SK-N-SH (cell line): ENCODE data around the gene PEG3. TPM values are rescaled to one million over a fixed set of nuclear protein-coding genes. Genes with fewer than 3 reads are reported as not detected.

Experiments used
- CTCF ChIA-PET: fragments of 300-600, 350-600 bp; formaldehyde crosslinking; extraction: SDS; loops from one replicate; lab custom pipeline; 2021; lab: Yijun Ruan, JAX
- POLR2A ChIA-PET: fragments of 350-600 bp; sonication (Branson Sonifier 250); formaldehyde crosslinking; extraction: SDS; loops from one replicate; lab custom pipeline; 2020; ENCODE audit warnings: antibody characterized with exemption, inconsistent platforms; lab: Yijun Ruan, JAX
- DNase-seq: peaks from one replicate; pipeline ENCODE4 v3.0.0; 2012
- H2AFZ ChIP-seq: fragments of 200-600 bp; sonication (generic); 2 replicates; pipeline ENCODE4 v1.8.1; 2016; ENCODE audit warnings: antibody characterized with exemption, mild to moderate bottlenecking, low read depth
- H3F3A ChIP-seq: fragments of 200-600 bp; sonication (generic); replicated peaks from 2 replicates; pipeline ENCODE3; 2016; ENCODE audit warnings: antibody characterized with exemption, mild to moderate bottlenecking; ENCODE audit not compliant: insufficient read depth
- H3K27ac ChIP-seq, 2 experiments: fragments of 200-500 bp in 1 of 2; fragments of 200-600 bp in 1 of 2; sonication (Bioruptor generic) in 1 of 2; sonication (generic), shearing (Covaris generic) in 1 of 2; 2 replicates each; pipeline versions ENCODE4 v1.5.1 to v1.6.1; 2014 to 2016; ENCODE audit warnings: low read depth in 2 of 2, inconsistent platforms in 1 of 2, low read length in 1 of 2, mild to moderate bottlenecking in 1 of 2, mixed read lengths in 1 of 2
- H3K27me3 ChIP-seq: fragments of 200-600 bp; sonication (generic), shearing (Covaris generic); 2 replicates; pipeline ENCODE4 v1.6.1; 2016; ENCODE audit warnings: mixed run types; ENCODE audit not compliant: insufficient read depth
- H3K36me3 ChIP-seq, 2 experiments: fragments of 200-500 bp in 1 of 2; fragments of 200-600 bp in 1 of 2; sonication (Bioruptor generic) in 1 of 2; sonication (generic) in 1 of 2; replicated peaks in 1 of 2; 2 replicates each; pipeline versions ENCODE3 to v1.5.1; 2014 to 2016; ENCODE audit warnings: low read length in 1 of 2, mild to moderate bottlenecking in 1 of 2; ENCODE audit not compliant: insufficient read depth in 2 of 2, control insufficient read depth in 1 of 2
- H3K4me1 ChIP-seq, 2 experiments: fragments of 200-500 bp in 1 of 2; fragments of 200-600 bp in 1 of 2; sonication (Bioruptor generic) in 1 of 2; sonication (generic), shearing (Covaris generic) in 1 of 2; 2 replicates each; pipeline versions ENCODE4 v1.5.1 to v1.6.1; 2014 to 2016; ENCODE audit warnings: low read depth in 1 of 2, low read length in 1 of 2, mixed run types in 1 of 2; ENCODE audit not compliant: insufficient read depth in 2 of 2, control insufficient read depth in 1 of 2
- H3K4me2 ChIP-seq: fragments of 200-600 bp; sonication (generic), shearing (Covaris generic); 2 replicates; pipeline ENCODE4 v1.6.1; 2017; ENCODE audit warnings: mixed run types
- H3K4me3 ChIP-seq, 2 experiments: fragments of 200-500 bp in 1 of 2; fragments of 200-600 bp in 1 of 2; sonication (Bioruptor generic) in 1 of 2; sonication (generic), shearing (Covaris generic) in 1 of 2; 2 replicates each; pipeline versions ENCODE4 v1.5.1 to v1.8.1; 2014 to 2016; ENCODE audit warnings: low read depth in 2 of 2, inconsistent platforms in 1 of 2, low read length in 1 of 2, mild to moderate bottlenecking in 1 of 2, mixed read lengths in 1 of 2, moderate library complexity in 1 of 2
- H3K79me2 ChIP-seq: fragments of 200-600 bp; sonication (generic); 2 replicates; pipeline ENCODE4 v1.8.1; 2017; ENCODE audit warnings: mild to moderate bottlenecking; ENCODE audit not compliant: insufficient read depth
- H3K9ac ChIP-seq: fragments of 200-600 bp; sonication (generic); 2 replicates; pipeline ENCODE4 v1.6.1; 2017; ENCODE audit warnings: mixed run types
- H3K9me2 ChIP-seq: fragments of 200-600 bp; sonication (generic); 2 replicates; pipeline ENCODE4 v1.6.1; 2017; ENCODE audit warnings: mixed run types
- H3K9me3 ChIP-seq: fragments of 200-600 bp; sonication (generic); 2 replicates; pipeline ENCODE4 v1.6.1; 2017; ENCODE audit warnings: mixed run types, mild to moderate bottlenecking, moderate library complexity
- H4K20me1 ChIP-seq: fragments of 200-600 bp; sonication (generic); 2 replicates; pipeline ENCODE4 v1.6.1; 2017; ENCODE audit warnings: mild to moderate bottlenecking, mixed run types; ENCODE audit not compliant: insufficient read depth
- CHD2 ChIP-seq: fragments of 150-350 bp; IDR thresholded peaks from 2 replicates; pipeline ENCODE4 v1.6.1; 2018; ENCODE audit warnings: low read length; ENCODE audit not compliant: partially characterized antibody
- ELF1 ChIP-seq: IDR thresholded peaks from 2 replicates; pipeline ENCODE4 v1.4.0; 2012
- EZH2phosphoT487 ChIP-seq: fragments of 200-600 bp; sonication (generic); IDR thresholded peaks from 2 replicates; pipeline ENCODE4 v1.6.1; 2017; ENCODE audit warnings: low read depth, mixed run types, mild to moderate bottlenecking, antibody characterized with exemption, moderate library complexity, borderline replicate concordance
- FOSL2 ChIP-seq: IDR thresholded peaks from 2 replicates; pipeline ENCODE4 v1.4.0; 2012; ENCODE audit warnings: low read depth, mild to moderate bottlenecking, moderate library complexity, borderline replicate concordance
- FOXJ3 ChIP-seq: sonication (generic); formaldehyde crosslinking; IDR thresholded peaks from 2 replicates; pipeline ENCODE4 v1.5.1; 2020; ENCODE audit warnings: mild to moderate bottlenecking, missing genetic modification reagents
- FOXM1 ChIP-seq: IDR thresholded peaks from 2 replicates; pipeline ENCODE4 v1.4.0; 2012; ENCODE audit warnings: low read depth, mild to moderate bottlenecking
- GABPA ChIP-seq: IDR thresholded peaks from 2 replicates; pipeline ENCODE4 v1.4.0; 2012; ENCODE audit warnings: low read depth, mild to moderate bottlenecking
- JUND ChIP-seq: IDR thresholded peaks from 2 replicates; pipeline ENCODE4 v1.4.0; 2012
- NFIC ChIP-seq: IDR thresholded peaks from 2 replicates; pipeline ENCODE4 v1.4.0; 2012; ENCODE audit warnings: borderline replicate concordance
- POLR2AphosphoS5 ChIP-seq: IDR thresholded peaks from 2 replicates; pipeline ENCODE4 v1.6.1; 2012; ENCODE audit warnings: low read depth, low read length
- RAD21 ChIP-seq: IDR thresholded peaks from 2 replicates; pipeline ENCODE4 v1.6.1; 2012; ENCODE audit warnings: mild to moderate bottlenecking, low read length
- RCOR1 ChIP-seq: fragments of 150-350 bp; IDR thresholded peaks from 2 replicates; pipeline ENCODE4 v1.6.1; 2017; ENCODE audit warnings: antibody characterized with exemption, low read length
- REST ChIP-seq: IDR thresholded peaks from 2 replicates; pipeline ENCODE4 v1.6.1; 2012; ENCODE audit warnings: mild to moderate bottlenecking, low read depth, low read length, moderate library complexity
- RFX5 ChIP-seq: IDR thresholded peaks from 2 replicates; pipeline ENCODE4 v1.6.1; 2012; ENCODE audit warnings: mild to moderate bottlenecking, improper control_type of control experiment, low read length
- SMC3 ChIP-seq: IDR thresholded peaks from 2 replicates; pipeline ENCODE4 v1.6.1; 2012; ENCODE audit warnings: low read depth, low read length, improper control_type of control experiment
- TAF1 ChIP-seq: IDR thresholded peaks from 2 replicates; pipeline ENCODE4 v1.6.1; 2012; ENCODE audit warnings: low read depth, mild to moderate bottlenecking, low read length, moderate library complexity, borderline replicate concordance
- TCF12 ChIP-seq: IDR thresholded peaks from 2 replicates; pipeline ENCODE4 v1.4.0; 2012
- WGBS: methylation state at CpG from one replicate; pipeline ENCODE4 v1.1.6; 2017; ENCODE audit warnings: low lambda C conversion rate; 5-methylcytosine and 5-hydroxymethylcytosine counted together
- polyA plus RNA-seq, 3 experiments: library from polyadenylated mRNA; depleted of rRNA; stranded (reverse); fragments of >200 nt; gene quantifications; 2 replicates each; pipeline ENCODE4 v1.2.3, GENCODE V29; 2012
- TF ChIP-seq, protein P1 (sequence below): IDR thresholded peaks from 2 replicates; pipeline ENCODE4 v1.4.0; 2012; ENCODE audit warnings: low read depth
- TF ChIP-seq, protein P2 (sequence below): fragments of 150-350 bp; IDR thresholded peaks from 2 replicates; pipeline ENCODE4 v1.6.1; 2017; ENCODE audit warnings: antibody characterized with exemption, low read length, low read depth, borderline replicate concordance
- TF ChIP-seq, protein P3 (sequence below): fragments of 150-350 bp; IDR thresholded peaks from 2 replicates; pipeline ENCODE4 v1.6.1; 2016; ENCODE audit warnings: mild to moderate bottlenecking, low read depth, low read length

Gene PEG3
- polyA plus RNA-seq, 1 of the 3 experiments (the other 2 are of a cell fraction) = 0.12 TPM

- POLR2A ChIA-PET = no interaction called here
- Histone ChIP-seq H3K4me3 (no peak overlapping the region), H3K79me2 (no peaks in the 10 kb centered on the region), H3K27ac (no peak overlapping the region), H2AFZ (no peak overlapping the region), H3K4me1 (no peaks in the 10 kb centered on the region), H3K9me2 (no peaks in the 10 kb centered on the region), H3K4me2 (no peak overlapping the region), H3K9me3 (no peaks in the 10 kb centered on the region), H3F3A (no peaks in the 10 kb centered on the region), H3K9ac (no peak overlapping the region), H3K36me3 (no peaks in the 10 kb centered on the region), H4K20me1 (no peaks in the 10 kb centered on the region), H3K27me3 (no peaks in the 10 kb centered on the region)
- 41% methylated on average over 4 of the region's 5 CpGs for WGBS
- CTCF ChIA-PET = interaction anchor here (0.7 kb wide), 1 partner anchor 276 kb away, joined by 3 read pairs; no protein-coding TSS in a partner anchor
- DNase-seq = no peak
- TF ChIP-seq ELF1 (no peak), FOXM1 (no peak), JUND (no peak)
- TF ChIP-seq, protein P1, sequence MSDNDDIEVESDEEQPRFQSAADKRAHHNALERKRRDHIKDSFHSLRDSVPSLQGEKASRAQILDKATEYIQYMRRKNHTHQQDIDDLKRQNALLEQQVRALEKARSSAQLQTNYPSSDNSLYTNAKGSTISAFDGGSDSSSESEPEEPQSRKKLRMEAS = no peak
These were observed 17.8 kb downstream of the PEG3 start for GRCh38 chr19:56822755-56823154.

- Histone ChIP-seq H3K9me3 (no peaks in the 10 kb centered on the region), H3K4me2 (no peak overlapping the region), H3F3A (no peaks in the 10 kb centered on the region), H2AFZ (no peak overlapping the region), H3K27ac (no peak overlapping the region), H3K9me2 (no peaks in the 10 kb centered on the region), H3K27me3 (no peaks in the 10 kb centered on the region), H3K9ac (no peak overlapping the region), H3K4me1 (no peaks in the 10 kb centered on the region), H3K79me2 (no peaks in the 10 kb centered on the region), H3K36me3 (no peaks in the 10 kb centered on the region), H3K4me3 (no peak overlapping the region), H4K20me1 (no peaks in the 10 kb centered on the region)
- DNase-seq = no peak
- WGBS = 18% methylated on average over 4 of the region's 6 CpGs
- no peak for TF ChIP-seq ELF1
- TF ChIP-seq RFX5 = no peak
- no peak for TF ChIP-seq JUND
- TF ChIP-seq, protein P1 = no peak
- no peak for TF ChIP-seq TAF1
- TF ChIP-seq GABPA = no peak
- no peak for TF ChIP-seq RCOR1
- TF ChIP-seq, protein P2, sequence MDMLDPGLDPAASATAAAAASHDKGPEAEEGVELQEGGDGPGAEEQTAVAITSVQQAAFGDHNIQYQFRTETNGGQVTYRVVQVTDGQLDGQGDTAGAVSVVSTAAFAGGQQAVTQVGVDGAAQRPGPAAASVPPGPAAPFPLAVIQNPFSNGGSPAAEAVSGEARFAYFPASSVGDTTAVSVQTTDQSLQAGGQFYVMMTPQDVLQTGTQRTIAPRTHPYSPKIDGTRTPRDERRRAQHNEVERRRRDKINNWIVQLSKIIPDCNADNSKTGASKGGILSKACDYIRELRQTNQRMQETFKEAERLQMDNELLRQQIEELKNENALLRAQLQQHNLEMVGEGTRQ = no peak
- TF ChIP-seq FOSL2 = no peak
- no peak for TF ChIP-seq CHD2
- TF ChIP-seq TCF12 = no peak
- TF ChIP-seq FOXJ3 (CRISPR knock-in tag) = no peak
- no peak for TF ChIP-seq SMC3
- no peak for TF ChIP-seq RAD21
- TF ChIP-seq EZH2phosphoT487 = no peak
- TF ChIP-seq NFIC = no peak
- TF ChIP-seq, protein P3, sequence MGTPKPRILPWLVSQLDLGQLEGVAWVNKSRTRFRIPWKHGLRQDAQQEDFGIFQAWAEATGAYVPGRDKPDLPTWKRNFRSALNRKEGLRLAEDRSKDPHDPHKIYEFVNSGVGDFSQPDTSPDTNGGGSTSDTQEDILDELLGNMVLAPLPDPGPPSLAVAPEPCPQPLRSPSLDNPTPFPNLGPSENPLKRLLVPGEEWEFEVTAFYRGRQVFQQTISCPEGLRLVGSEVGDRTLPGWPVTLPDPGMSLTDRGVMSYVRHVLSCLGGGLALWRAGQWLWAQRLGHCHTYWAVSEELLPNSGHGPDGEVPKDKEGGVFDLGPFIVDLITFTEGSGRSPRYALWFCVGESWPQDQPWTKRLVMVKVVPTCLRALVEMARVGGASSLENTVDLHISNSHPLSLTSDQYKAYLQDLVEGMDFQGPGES = no peak
- no peak for TF ChIP-seq POLR2AphosphoS5
- TF ChIP-seq REST = no peak
- ChIA-PET POLR2A (no interaction called here), CTCF (interaction anchor here (2.0 kb wide), 1 partner anchor 16 kb away, joined by 7 read pairs; no protein-coding TSS in a partner anchor)
These were observed 18.9 kb downstream of the PEG3 start for GRCh38 chr19:56821675-56822074.
